ENCODE data around the gene SLC22A17.

Gene SLC22A17

DNA sequence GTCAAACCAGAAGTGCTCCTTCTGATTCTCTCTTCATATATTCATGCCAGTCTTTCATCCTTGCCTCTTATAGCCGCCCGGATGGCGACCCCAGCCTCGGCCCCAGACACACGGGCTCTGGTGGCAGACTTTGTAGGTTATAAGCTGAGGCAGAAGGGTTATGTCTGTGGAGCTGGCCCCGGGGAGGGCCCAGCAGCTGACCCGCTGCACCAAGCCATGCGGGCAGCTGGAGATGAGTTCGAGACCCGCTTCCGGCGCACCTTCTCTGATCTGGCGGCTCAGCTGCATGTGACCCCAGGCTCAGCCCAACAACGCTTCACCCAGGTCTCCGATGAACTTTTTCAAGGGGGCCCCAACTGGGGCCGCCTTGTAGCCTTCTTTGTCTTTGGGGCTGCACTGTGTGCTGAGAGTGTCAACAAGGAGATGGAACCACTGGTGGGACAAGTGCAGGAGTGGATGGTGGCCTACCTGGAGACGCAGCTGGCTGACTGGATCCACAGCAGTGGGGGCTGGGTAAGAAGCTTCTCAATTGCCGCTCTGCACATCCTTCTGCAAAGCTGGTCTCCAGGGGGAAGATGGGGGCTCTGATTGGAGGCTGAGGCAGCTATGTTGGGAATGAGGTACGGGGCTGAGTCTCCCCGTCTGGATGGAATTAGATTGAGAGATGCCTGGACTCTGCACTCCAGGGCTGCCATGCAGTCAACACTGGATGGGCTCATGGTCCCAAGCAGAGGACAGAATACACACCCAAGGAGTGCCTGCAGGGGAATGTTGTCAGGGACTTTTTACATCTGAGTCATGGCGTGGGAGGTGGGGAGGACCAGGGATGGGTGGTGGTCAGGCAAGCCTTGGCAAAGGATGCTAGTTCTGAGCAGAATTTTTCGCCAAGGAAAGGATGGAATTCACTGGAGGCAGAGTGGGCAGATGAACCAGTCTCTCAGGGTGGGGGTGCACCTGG, 44.7 kb downstream of the SLC22A17 start:
- TF ChIP-seq, protein P1, sequence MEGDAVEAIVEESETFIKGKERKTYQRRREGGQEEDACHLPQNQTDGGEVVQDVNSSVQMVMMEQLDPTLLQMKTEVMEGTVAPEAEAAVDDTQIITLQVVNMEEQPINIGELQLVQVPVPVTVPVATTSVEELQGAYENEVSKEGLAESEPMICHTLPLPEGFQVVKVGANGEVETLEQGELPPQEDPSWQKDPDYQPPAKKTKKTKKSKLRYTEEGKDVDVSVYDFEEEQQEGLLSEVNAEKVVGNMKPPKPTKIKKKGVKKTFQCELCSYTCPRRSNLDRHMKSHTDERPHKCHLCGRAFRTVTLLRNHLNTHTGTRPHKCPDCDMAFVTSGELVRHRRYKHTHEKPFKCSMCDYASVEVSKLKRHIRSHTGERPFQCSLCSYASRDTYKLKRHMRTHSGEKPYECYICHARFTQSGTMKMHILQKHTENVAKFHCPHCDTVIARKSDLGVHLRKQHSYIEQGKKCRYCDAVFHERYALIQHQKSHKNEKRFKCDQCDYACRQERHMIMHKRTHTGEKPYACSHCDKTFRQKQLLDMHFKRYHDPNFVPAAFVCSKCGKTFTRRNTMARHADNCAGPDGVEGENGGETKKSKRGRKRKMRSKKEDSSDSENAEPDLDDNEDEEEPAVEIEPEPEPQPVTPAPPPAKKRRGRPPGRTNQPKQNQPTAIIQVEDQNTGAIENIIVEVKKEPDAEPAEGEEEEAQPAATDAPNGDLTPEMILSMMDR (IDR thresholded peaks at IDR 0.05; ENCODE audit: low read depth, low read length, missing control alignments), result no peak

DNA sequence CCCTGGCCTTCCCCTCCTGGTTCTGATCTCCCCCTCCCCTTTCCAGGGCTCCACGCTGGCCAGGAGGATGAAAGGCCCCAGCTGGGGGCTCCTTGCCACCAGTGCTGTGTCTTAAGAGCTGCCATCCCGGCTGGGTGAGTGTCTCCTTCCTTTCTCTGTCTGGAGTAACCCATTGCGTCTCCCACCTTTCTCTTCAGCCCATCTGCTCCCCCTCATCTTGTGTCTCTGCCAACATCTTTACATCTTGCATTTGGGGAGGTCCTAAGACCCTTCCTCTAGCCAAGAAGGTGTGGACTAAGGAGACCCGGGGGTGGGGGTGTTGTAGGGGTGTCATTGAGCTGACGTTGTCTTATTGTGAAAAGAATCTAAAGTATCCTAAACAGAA, 45.5 kb downstream of the SLC22A17 start:
- no peak for DNase-seq (ENCODE audit: extremely low read depth, low read depth)
- H3K4me3 ChIP-seq (replicated peaks; ENCODE audit: low read depth, low read length), result peak overlapping the region; percentile 91
- TF ChIP-seq, protein P1 (IDR thresholded peaks at IDR 0.05; ENCODE audit: low read depth, low read length, missing control alignments), result no peak

More for the DNA sequence above, 44.7 kb downstream of the SLC22A17 start:
- peak overlapping the region; percentile 91 for H3K4me3 ChIP-seq (replicated peaks; ENCODE audit: low read depth, low read length)
- no peak for DNase-seq (ENCODE audit: extremely low read depth, low read depth)

DNA sequence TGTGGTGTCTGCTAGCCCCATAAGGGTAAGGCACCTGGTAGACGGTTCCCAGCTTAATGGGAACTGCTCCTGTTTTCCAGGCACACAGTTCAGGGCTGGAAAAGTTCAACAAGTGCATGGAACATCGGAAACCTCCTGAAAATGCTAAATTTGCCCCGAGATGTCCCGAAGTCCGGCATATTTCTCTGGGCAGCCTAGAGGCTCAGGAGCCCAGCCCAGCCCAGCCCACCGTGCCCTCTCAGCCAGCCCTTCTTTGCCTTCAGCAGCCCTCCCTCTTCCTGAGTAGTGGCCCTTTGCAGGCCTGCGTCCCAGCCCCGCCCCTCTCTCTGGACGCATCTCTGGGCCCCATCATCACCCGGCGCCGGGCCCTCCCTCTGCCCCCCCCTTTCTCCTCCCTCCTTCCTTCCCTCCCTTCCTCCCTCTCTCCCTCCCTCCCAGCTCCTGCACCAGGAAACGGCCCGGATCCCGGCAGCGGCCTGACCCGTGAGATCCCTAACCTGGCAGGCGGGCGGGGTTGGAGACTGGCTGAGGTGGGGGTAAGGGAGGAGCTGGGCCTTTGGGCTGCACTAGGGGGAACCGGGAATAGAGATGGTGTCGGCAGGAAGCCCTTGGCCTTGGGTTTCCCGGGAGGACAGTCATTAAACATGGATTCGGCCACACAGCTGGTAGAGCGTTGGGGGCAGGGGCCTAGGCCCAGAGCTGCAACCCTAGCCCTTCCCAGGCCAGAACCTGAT, 46.1 kb downstream of the SLC22A17 start, which contains the start of gene BCL2L2:
TSS of gene BCL2L2 (plus strand) at position 422 of the 734 bp plus-strand sequence. CDS start 935 bp downstream, outside the sequence.
- peak; percentile 65 for DNase-seq (ENCODE audit: extremely low read depth, low read depth)
- TF ChIP-seq, protein P1 (IDR thresholded peaks at IDR 0.05; ENCODE audit: low read depth, low read length, missing control alignments), result no peak
- peak within 1 kb of the TSS; percentile 91 for H3K4me3 ChIP-seq (replicated peaks; ENCODE audit: low read depth, low read length)

DNA sequence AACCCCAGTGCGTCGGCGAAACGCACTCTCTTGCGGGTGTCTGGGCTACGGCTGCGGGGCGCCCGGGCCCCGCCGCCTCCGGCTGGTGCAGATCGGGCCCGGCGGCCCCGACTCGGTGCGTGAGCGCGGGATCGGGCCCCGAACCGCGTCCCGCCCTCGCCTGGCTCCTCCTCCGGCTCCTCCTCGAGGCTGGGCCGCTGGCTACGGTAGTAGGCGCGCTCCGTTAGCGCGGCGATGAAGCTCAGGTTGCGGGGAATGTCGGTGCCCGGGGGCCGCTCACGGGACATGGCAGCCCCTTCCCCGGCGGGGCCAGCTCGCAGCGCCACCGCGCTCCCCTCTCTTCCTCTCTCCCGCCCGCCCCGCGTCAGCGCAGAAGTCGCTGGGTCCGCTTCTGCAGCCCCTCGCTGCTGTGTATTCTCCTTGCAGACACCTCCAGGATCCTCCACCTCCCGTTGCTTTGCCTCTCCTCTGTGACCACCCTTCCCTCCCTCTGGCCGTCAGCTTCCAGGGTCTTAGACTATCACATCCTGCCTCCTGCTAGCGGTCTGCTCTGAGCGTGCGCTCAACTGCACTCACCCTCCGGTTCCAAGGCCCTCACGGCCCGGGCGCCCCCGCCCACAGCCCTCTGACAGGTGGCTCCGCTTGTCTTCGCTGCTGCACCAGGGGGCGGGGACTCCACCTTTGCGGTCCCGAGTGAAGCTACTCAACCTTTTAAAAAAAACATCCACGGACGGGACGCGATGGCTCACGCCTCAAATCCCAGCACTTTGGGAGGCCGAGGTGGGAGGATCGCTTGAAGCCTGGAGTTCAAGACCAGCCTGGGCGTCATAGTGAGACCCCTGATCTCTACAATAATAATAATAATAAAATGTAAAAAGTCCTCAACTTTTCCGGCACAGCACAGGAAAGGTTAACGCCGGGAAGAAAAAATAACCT, 50.1 kb downstream of the SLC22A17 start, which contains the start of gene PPP1R3E:
TSS of gene PPP1R3E (minus strand) at position 570 of the 936 bp plus-strand sequence. CDS start at position 287, 283 bp downstream.
- no peak for DNase-seq (ENCODE audit: extremely low read depth, low read depth)
- peak within 1 kb of the TSS; percentile 63 for H3K4me3 ChIP-seq (replicated peaks; ENCODE audit: low read depth, low read length)
- TF ChIP-seq, protein P1 (IDR thresholded peaks at IDR 0.05; ENCODE audit: low read depth, low read length, missing control alignments), result no peak

DNA sequence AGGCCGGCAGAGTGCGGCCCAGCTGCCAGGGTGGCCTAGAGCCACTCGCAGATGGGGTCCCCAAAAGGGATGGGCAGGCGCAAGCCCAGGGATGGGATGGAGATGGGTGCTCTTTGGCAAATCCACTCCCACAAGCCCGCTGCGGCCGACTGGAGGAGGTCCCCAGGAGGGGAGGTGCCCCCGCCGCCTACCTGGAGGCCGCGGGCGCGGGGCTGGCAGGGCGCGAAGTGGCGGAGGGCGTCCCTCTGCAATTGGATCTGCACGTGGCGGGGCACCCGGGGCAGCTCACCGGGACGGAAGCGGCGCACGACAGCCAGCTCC, 50.8 kb downstream of the SLC22A17 start:
- DNase-seq (ENCODE audit: extremely low read depth, low read depth), result no peak
- TF ChIP-seq, protein P1 (IDR thresholded peaks at IDR 0.05; ENCODE audit: low read depth, low read length, missing control alignments), result no peak
- H3K4me3 ChIP-seq (replicated peaks; ENCODE audit: low read depth, low read length), result peak overlapping the region; percentile 63
